Stomach (tissue), 9 donors: Measurements from ENCODE around the gene ZNF831. TPM values are rescaled to one million over a fixed set of nuclear protein-coding genes. Genes with fewer than 3 reads are reported as not detected.

Source experiments
- DNase-seq, 2 donors: peaks; one replicate each; pipeline versions ENCODE4 v3.0.0 to v3.0.0-alpha.2; 2013 to 2019
- H3K27ac ChIP-seq, 5 donors: fragments of 200-600 bp in 4 of 5; sonication (generic) in 4 of 5; one replicate each; pipeline ENCODE4 v1.5.1; 2013 to 2019; ENCODE audit warnings: mild to moderate bottlenecking in 1 of 5, moderate library complexity in 1 of 5
- H3K27me3 ChIP-seq, 3 donors: fragments of 200-600 bp; sonication (generic); one replicate each; pipeline ENCODE4 v1.5.1; 2017 to 2019; ENCODE audit warnings: mixed run types in 1 of 3
- H3K36me3 ChIP-seq, 4 donors: fragments of 200-600 bp; sonication (generic); 1 replicate in 3 of 4; 2 replicates in 1 of 4; pipeline ENCODE4 v1.5.1; 2016 to 2019
- H3K4me1 ChIP-seq, 4 donors: fragments of 200-600 bp; sonication (generic); one replicate each; pipeline ENCODE4 v1.5.1; 2016 to 2019
- H3K4me3 ChIP-seq, 4 donors: fragments of 200-600 bp; sonication (generic) in 3 of 4; one replicate each; pipeline ENCODE4 v1.5.1; 2016 to 2019; ENCODE audit warnings: mild to moderate bottlenecking in 1 of 4
- H3K9me3 ChIP-seq, 4 donors: fragments of 200-600 bp; sonication (generic); one replicate each; pipeline ENCODE4 v1.5.1; 2016 to 2019
- CTCF ChIP-seq, 7 experiments: fragments of 450-650 bp in 4 of 7; fragments of 200-600 bp in 3 of 7; sonication (generic) in 3 of 7; IDR thresholded peaks; one replicate each; pipeline ENCODE4 v1.5.1; 2016 to 2019; ENCODE audit warnings: antibody characterized with exemption in 7 of 7, control low read depth in 2 of 7, mild to moderate bottlenecking in 1 of 7
- EP300 ChIP-seq: sonication (generic); formaldehyde crosslinking; IDR thresholded peaks from one replicate; pipeline ENCODE4 v1.6.1; 2017; ENCODE audit warnings: antibody characterized with exemption
- POLR2A ChIP-seq, 4 donors: fragments of 450-650 bp; IDR thresholded peaks; one replicate each; pipeline ENCODE4 v1.6.1; 2016; ENCODE audit warnings: antibody characterized with exemption in 4 of 4, control low read depth in 2 of 4, mild to moderate bottlenecking in 1 of 4, moderate library complexity in 1 of 4
- POLR2AphosphoS5 ChIP-seq, 3 donors: sonication (generic); formaldehyde crosslinking; IDR thresholded peaks; one replicate each; pipeline ENCODE4 v1.6.1; 2016; ENCODE audit warnings: antibody characterized with exemption in 3 of 3
- WGBS, 5 donors: extraction: QIAGEN DNeasy Blood & Tissue Kit in 3 of 5; methylation state at CpG; one replicate each; pipeline versions ENCODE4 v1.1.5 to v1.1.7; 2013 to 2018; 5-methylcytosine and 5-hydroxymethylcytosine counted together
- intact Hi-C: fragments of 100-400 bp; cut with DNase I; formaldehyde crosslinking; loops from one replicate; pipeline ENCODE4 v1.15.1; 2023; ENCODE audit warnings: low total_unique reads
- polyA plus RNA-seq, 3 donors: library from polyadenylated mRNA; stranded (reverse); fragments of 200-250 nt; gene quantifications; one replicate each; pipeline ENCODE4 v1.2.3, GENCODE V29; 2013
- total RNA-seq, 5 donors: library from RNA; depleted of rRNA; stranded (reverse); fragments of >200 nt; gene quantifications; one replicate each; pipeline versions ENCODE4 v1.1.0 to v1.2.3, GENCODE V29; 2014 to 2016
- donor health status: healthy with polysubstance abuse.
- donor health status: Bipolar disorder and iron deficiency.
- donor health status: healthy.

Gene ZNF831
- total and polyA plus RNA-seq, 8 donors = under 0.01 to 2.9 (median 0.31) TPM; not detected in 1

DNA sequence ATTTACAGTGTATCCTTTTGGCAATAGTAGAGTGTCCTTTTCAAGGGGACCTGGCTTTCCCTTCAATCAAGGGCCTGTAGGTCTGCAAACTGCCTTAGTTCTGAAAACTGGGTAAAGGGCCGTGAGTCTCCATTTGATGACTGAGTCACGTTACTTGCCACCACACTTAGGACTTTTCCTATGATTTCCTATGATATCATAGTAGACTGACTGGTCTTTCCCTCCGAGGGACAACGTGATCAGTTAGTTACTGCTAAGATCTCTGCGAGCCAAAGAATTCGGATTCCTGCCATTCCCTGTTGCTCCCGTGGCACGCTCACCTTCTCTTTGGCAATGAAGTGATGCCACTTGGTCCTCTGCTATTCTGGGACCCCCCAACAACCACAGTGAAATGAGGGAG, 8.4 kb downstream of the ZNF831 start:
- H3K9me3 ChIP-seq = peaks cover 0 to 4% (median 0%) of the 10 kb centered on the region in 4 donors
- TF ChIP-seq POLR2A (IDR thresholded peaks at IDR 0.05) = no peak
- no peak for TF ChIP-seq CTCF (IDR thresholded peaks at IDR 0.05)
- no peak for TF ChIP-seq POLR2AphosphoS5 (IDR thresholded peaks at IDR 0.05)
- no peak for TF ChIP-seq EP300
- WGBS, 5 donors = 95 to 97% (median 96%) methylated on average over 8 of the region's 8 CpGs
- H3K4me1 ChIP-seq = peaks cover 0 to 12% (median 5%) of the 10 kb centered on the region in 4 donors
- H3K27ac ChIP-seq = no peak overlapping the region
- no peak overlapping the region for H3K4me3 ChIP-seq
- H3K36me3 ChIP-seq = no peaks in the 10 kb centered on the region
- no peak for DNase-seq
- H3K27me3 ChIP-seq = peaks cover 0 to 8% (median 0%) of the 10 kb centered on the region in 3 donors
- intact Hi-C loops = no loop called here

- intact Hi-C loops = no loop called here
- 68 to 86% (median 80%) methylated on average over 7 of the region's 7 CpGs for WGBS, 5 donors
Observed at GRCh38 chr20:59173938-59174491, 10.4 kb downstream of the ZNF831 start.

GRCh38 chr20:59175002-59175401, 11.4 kb downstream of the ZNF831 start:
- no peak overlapping the region for H3K27ac ChIP-seq
- intact Hi-C loops = no loop called here
- no peaks in the 10 kb centered on the region for H3K36me3 ChIP-seq
- peaks cover 0 to 12% (median 5%) of the 10 kb centered on the region in 4 donors for H3K4me1 ChIP-seq
- no peaks in the 10 kb centered on the region for H3K9me3 ChIP-seq
- TF ChIP-seq POLR2A (IDR thresholded peaks at IDR 0.05) (no peak), POLR2AphosphoS5 (IDR thresholded peaks at IDR 0.05) (no peak), EP300 (no peak), CTCF (IDR thresholded peaks at IDR 0.05) (no peak)
- no peak for DNase-seq
- peaks cover 0 to 16% (median 0%) of the 10 kb centered on the region in 3 donors for H3K27me3 ChIP-seq
- no peak overlapping the region for H3K4me3 ChIP-seq
- WGBS, 5 donors = 42 to 62% (median 58%) methylated on average over 1 of the region's 1 CpG

More at GRCh38 chr20:59173938-59174491, 10.4 kb downstream of the ZNF831 start:
- no peak for TF ChIP-seq EP300
- no peak for TF ChIP-seq POLR2AphosphoS5 (IDR thresholded peaks at IDR 0.05)
- no peak for TF ChIP-seq CTCF (IDR thresholded peaks at IDR 0.05)
- no peak for TF ChIP-seq POLR2A (IDR thresholded peaks at IDR 0.05)
- peaks cover 0 to 3% (median 0%) of the 10 kb centered on the region in 4 donors for H3K9me3 ChIP-seq
- H3K27me3 ChIP-seq = peaks cover 0 to 9% (median 0%) of the 10 kb centered on the region in 3 donors
- H3K4me1 ChIP-seq = peaks cover 0 to 12% (median 5%) of the 10 kb centered on the region in 4 donors
- no peak overlapping the region for H3K4me3 ChIP-seq
- no peak overlapping the region for H3K27ac ChIP-seq
- DNase-seq = no peak
- H3K36me3 ChIP-seq = no peaks in the 10 kb centered on the region

GRCh38 chr20:59175861-59176260, 12.2 kb downstream of the ZNF831 start:
- TF ChIP-seq EP300 (no peak), POLR2AphosphoS5 (IDR thresholded peaks at IDR 0.05) (no peak), CTCF (IDR thresholded peaks at IDR 0.05) (no peak), POLR2A (IDR thresholded peaks at IDR 0.05) (no peak)
- no peak for DNase-seq
- peaks cover 0 to 5% (median 3%) of the 10 kb centered on the region in 4 donors for H3K4me1 ChIP-seq
- H3K4me3 ChIP-seq = no peak overlapping the region
- intact Hi-C loops = no loop called here
- 65 to 85% (median 77%) methylated on average over 2 of the region's 2 CpGs for WGBS, 5 donors
- no peaks in the 10 kb centered on the region for H3K36me3 ChIP-seq
- no peak overlapping the region for H3K27ac ChIP-seq
- H3K27me3 ChIP-seq = peaks cover 0 to 12% (median 0%) of the 10 kb centered on the region in 3 donors
- no peaks in the 10 kb centered on the region for H3K9me3 ChIP-seq
